Stomach (tissue), 4 donors: ENCODE results near the gene GALNS.

ENCODE experiments used
- CTCF ChIP-seq, 7 experiments: fragments of 450-650 bp in 4 of 7; fragments of 200-600 bp in 3 of 7; sonication (generic) in 3 of 7; IDR thresholded peaks; one replicate each; pipeline ENCODE4 v1.5.1; 2016 to 2019; ENCODE audit warnings: antibody characterized with exemption in 7 of 7, control low read depth in 2 of 7, mild to moderate bottlenecking in 1 of 7
- POLR2A ChIP-seq, 4 donors: fragments of 450-650 bp; IDR thresholded peaks; one replicate each; pipeline ENCODE4 v1.6.1; 2016; ENCODE audit warnings: antibody characterized with exemption in 4 of 4, control low read depth in 2 of 4, mild to moderate bottlenecking in 1 of 4, moderate library complexity in 1 of 4
- POLR2AphosphoS5 ChIP-seq, 3 donors: sonication (generic); formaldehyde crosslinking; IDR thresholded peaks; one replicate each; pipeline ENCODE4 v1.6.1; 2016; ENCODE audit warnings: antibody characterized with exemption in 3 of 3

GRCh38 chr16:88800277-88800592 is 56.5 kb downstream of the GALNS start:
- TF ChIP-seq CTCF (IDR thresholded peaks at IDR 0.05) (no peak), POLR2AphosphoS5 (IDR thresholded peaks at IDR 0.05) (no peak), POLR2A (IDR thresholded peaks at IDR 0.05) (no peak)
